Panc1 (cell line): ENCODE data around the gene SH3PXD2A. TPM values are rescaled to one million over a fixed set of nuclear protein-coding genes. Genes with fewer than 3 reads are reported as not detected.

Experiments used
- ATAC-seq: fragments of 200-7000 bp; cut with Tn5 transposase; 2 replicates; pipeline ENCODE4 v1.9.1; 2020; ENCODE audit warnings: mild to moderate bottlenecking, moderate library complexity
- BruUV-seq: library from RNA; stranded (reverse); fragments of 400-500 nt; replicated peaks from 2 replicates; lab custom pipeline; 2021; lab: Mats Ljungman, UMichigan
- CTCF ChIA-PET: fragments of 300-600 bp; sonication (Branson Sonifier 250); formaldehyde crosslinking; loops from one replicate; lab custom pipeline; 2022; ENCODE audit warnings: antibody characterized with exemption; lab: Charles Lee
- POLR2A ChIA-PET: fragments of 300-600 bp; sonication (Branson Sonifier 250); formaldehyde crosslinking; loops from one replicate; lab custom pipeline; 2022; ENCODE audit warnings: antibody characterized with exemption; lab: Charles Lee
- DNase-seq: peaks from one replicate; pipeline ENCODE4 v3.0.0-alpha.2; 2010; ENCODE audit warnings: low read depth, low spot score
- H3K27ac ChIP-seq: 2 replicates; pipeline ENCODE4 v1.5.1; 2011; ENCODE audit warnings: mild to moderate bottlenecking, low read length, inconsistent platforms
- H3K27me3 ChIP-seq: fragments of 200-500 bp; sonication (Bioruptor generic); 2 replicates; pipeline ENCODE4 v1.6.0; 2014; ENCODE audit warnings: low read length, inconsistent platforms; ENCODE audit not compliant: control insufficient read depth, insufficient read depth
- H3K36me3 ChIP-seq: fragments of 200-500 bp; sonication (Bioruptor generic); 2 replicates; pipeline ENCODE4 v1.5.1; 2014; ENCODE audit warnings: inconsistent platforms, mild to moderate bottlenecking, low read length, moderate library complexity; ENCODE audit not compliant: control insufficient read depth, insufficient read depth
- H3K4me1 ChIP-seq: 2 replicates; pipeline ENCODE4 v1.5.1; 2011; ENCODE audit warnings: inconsistent platforms, mild to moderate bottlenecking, low read length, moderate library complexity; ENCODE audit not compliant: control insufficient read depth, insufficient read depth
- H3K4me3 ChIP-seq, 2 experiments: 2 replicates each; pipeline ENCODE4 v1.5.1; 2011 to 2012; ENCODE audit warnings: low read depth in 2 of 2, low read length in 2 of 2, mild to moderate bottlenecking in 2 of 2, inconsistent platforms in 1 of 2, moderate library complexity in 1 of 2
- H3K9me3 ChIP-seq: fragments of 200-500 bp; sonication (Bioruptor generic); 2 replicates; pipeline ENCODE4 v1.5.1; 2014; ENCODE audit warnings: low read depth, mild to moderate bottlenecking, inconsistent platforms, low read length, moderate library complexity; ENCODE audit not compliant: control insufficient read depth, insufficient read depth
- POLR2AphosphoS5 ChIP-seq: IDR thresholded peaks from 2 replicates; pipeline ENCODE4 v1.6.1; 2012; ENCODE audit warnings: mild to moderate bottlenecking, low read depth, low read length, moderate library complexity
- SIN3A ChIP-seq: IDR thresholded peaks from 2 replicates; pipeline ENCODE4 v1.6.1; 2012; ENCODE audit warnings: low read depth, mild to moderate bottlenecking, low read length, moderate library complexity, borderline replicate concordance; ENCODE audit not compliant: insufficient read depth
- TCF7L2 ChIP-seq: IDR thresholded peaks from 2 replicates; pipeline ENCODE4 v1.6.1; 2011; ENCODE audit warnings: mild to moderate bottlenecking, low read depth, low read length, inconsistent platforms
- in situ Hi-C: cut with HindIII; loops from 2 replicates; pipeline ENCODE4 v1.10.0; 2016; ENCODE audit warnings: low sequenced_read_pairs, low pct_unique_long_range_greater_than_20kb
- intact Hi-C: fragments of 100-400 bp; cut with micrococcal nuclease; formaldehyde crosslinking; loops from one replicate; pipeline ENCODE4 v1.10.0; 2022; ENCODE audit not compliant: unreplicated experiment
- total RNA-seq: library from RNA; stranded (reverse); gene quantifications from one replicate; pipeline ENCODE4 v1.2.1, GENCODE V29; 2021; ENCODE audit not compliant: unreplicated experiment
- TF ChIP-seq, protein P1 (sequence below), 2 experiments: IDR thresholded peaks; 2 replicates each; pipeline ENCODE4 v1.6.1; 2011 to 2012; ENCODE audit warnings: low read depth in 2 of 2, control low read depth in 1 of 2, low read length in 1 of 2, mild to moderate bottlenecking in 1 of 2, moderate library complexity in 1 of 2; ENCODE audit not compliant: insufficient read depth in 1 of 2
- TF ChIP-seq, protein P2 (sequence below): fragments of 450-650 bp; IDR thresholded peaks from 2 replicates; pipeline ENCODE4 v1.5.1; 2017; ENCODE audit warnings: mild to moderate bottlenecking

SH3PXD2A gene
- total RNA-seq, 1 experiment from 2014 or later: 5.7 TPM

DNA sequence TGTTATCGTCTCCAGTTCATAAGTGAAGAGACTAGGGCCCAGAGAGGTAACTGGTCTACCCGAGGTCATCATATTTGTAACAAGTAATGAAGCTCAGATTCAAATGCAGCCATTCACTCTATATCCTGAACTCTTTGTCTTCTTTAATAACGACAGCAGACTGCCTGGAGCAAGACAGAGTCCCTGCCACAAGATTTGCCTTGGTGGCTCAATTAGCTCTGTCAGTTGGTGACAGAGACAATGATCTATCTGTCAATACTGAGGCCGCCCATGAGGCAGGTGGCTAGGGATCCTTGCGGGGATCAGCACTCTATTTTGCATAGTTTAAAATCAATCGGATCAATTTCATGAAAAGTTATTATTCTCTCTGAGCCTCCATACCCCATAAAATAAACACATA lies 43.9 kb downstream of the SH3PXD2A start:
- in situ Hi-C loops: no loop called here
- CTCF ChIA-PET: no interaction called here
- ATAC-seq (no peak), DNase-seq (no peak)
- intact Hi-C loops: no loop called here
- no peak overlapping the region for H3K27ac ChIP-seq
- TF ChIP-seq, protein P1, sequence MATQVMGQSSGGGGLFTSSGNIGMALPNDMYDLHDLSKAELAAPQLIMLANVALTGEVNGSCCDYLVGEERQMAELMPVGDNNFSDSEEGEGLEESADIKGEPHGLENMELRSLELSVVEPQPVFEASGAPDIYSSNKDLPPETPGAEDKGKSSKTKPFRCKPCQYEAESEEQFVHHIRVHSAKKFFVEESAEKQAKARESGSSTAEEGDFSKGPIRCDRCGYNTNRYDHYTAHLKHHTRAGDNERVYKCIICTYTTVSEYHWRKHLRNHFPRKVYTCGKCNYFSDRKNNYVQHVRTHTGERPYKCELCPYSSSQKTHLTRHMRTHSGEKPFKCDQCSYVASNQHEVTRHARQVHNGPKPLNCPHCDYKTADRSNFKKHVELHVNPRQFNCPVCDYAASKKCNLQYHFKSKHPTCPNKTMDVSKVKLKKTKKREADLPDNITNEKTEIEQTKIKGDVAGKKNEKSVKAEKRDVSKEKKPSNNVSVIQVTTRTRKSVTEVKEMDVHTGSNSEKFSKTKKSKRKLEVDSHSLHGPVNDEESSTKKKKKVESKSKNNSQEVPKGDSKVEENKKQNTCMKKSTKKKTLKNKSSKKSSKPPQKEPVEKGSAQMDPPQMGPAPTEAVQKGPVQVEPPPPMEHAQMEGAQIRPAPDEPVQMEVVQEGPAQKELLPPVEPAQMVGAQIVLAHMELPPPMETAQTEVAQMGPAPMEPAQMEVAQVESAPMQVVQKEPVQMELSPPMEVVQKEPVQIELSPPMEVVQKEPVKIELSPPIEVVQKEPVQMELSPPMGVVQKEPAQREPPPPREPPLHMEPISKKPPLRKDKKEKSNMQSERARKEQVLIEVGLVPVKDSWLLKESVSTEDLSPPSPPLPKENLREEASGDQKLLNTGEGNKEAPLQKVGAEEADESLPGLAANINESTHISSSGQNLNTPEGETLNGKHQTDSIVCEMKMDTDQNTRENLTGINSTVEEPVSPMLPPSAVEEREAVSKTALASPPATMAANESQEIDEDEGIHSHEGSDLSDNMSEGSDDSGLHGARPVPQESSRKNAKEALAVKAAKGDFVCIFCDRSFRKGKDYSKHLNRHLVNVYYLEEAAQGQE (IDR thresholded peaks at IDR 0.05; ENCODE audit: insufficient read depth in 1 of 2, low read depth in 2 of 2, low read length in 1 of 2): no peak
- TF ChIP-seq SIN3A (no peak), TCF7L2 (no peak), POLR2AphosphoS5 (no peak)
- TF ChIP-seq, protein P2, sequence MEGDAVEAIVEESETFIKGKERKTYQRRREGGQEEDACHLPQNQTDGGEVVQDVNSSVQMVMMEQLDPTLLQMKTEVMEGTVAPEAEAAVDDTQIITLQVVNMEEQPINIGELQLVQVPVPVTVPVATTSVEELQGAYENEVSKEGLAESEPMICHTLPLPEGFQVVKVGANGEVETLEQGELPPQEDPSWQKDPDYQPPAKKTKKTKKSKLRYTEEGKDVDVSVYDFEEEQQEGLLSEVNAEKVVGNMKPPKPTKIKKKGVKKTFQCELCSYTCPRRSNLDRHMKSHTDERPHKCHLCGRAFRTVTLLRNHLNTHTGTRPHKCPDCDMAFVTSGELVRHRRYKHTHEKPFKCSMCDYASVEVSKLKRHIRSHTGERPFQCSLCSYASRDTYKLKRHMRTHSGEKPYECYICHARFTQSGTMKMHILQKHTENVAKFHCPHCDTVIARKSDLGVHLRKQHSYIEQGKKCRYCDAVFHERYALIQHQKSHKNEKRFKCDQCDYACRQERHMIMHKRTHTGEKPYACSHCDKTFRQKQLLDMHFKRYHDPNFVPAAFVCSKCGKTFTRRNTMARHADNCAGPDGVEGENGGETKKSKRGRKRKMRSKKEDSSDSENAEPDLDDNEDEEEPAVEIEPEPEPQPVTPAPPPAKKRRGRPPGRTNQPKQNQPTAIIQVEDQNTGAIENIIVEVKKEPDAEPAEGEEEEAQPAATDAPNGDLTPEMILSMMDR: no peak
- BruUV-seq: no TSS peak
- no peaks in the 10 kb centered on the region for H3K4me1 ChIP-seq
- no peaks in the 10 kb centered on the region for H3K27me3 ChIP-seq
- H3K4me3 ChIP-seq: no peak overlapping the region
- H3K36me3 ChIP-seq: no peaks in the 10 kb centered on the region
- POLR2A ChIA-PET: interaction anchor here (0.7 kb wide), 1 partner anchor 102 kb away, joined by 3 read pairs; no protein-coding TSS in a partner anchor
- H3K9me3 ChIP-seq: no peaks in the 10 kb centered on the region

DNA sequence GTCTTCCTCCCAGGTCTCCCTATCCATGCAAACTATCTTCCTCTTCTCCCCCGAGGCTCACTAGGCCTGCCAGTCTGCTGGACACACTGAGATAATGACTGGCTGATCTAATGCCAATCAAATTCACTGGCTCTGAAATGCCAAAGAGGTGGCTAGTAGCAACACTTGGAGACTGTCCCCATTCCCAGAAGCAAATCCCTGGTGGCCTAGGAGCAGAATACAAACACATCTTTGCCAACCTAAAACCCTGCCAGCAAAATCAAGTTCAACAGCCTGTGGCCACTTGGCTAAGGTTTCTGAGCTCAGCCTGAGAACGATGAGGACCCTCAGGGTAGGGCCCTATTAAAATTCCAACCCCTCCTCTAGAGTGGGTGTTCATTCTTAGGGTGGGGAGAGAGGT lies 46.6 kb downstream of the SH3PXD2A start:
- DNase-seq: no peak

More for the DNA sequence above, 46.6 kb downstream of the SH3PXD2A start:
- H3K27me3 ChIP-seq: no peaks in the 10 kb centered on the region
- CTCF ChIA-PET: no interaction called here
- ATAC-seq: no peak
- no peaks in the 10 kb centered on the region for H3K9me3 ChIP-seq
- POLR2A ChIA-PET: no interaction called here
- TF ChIP-seq SIN3A: no peak
- TF ChIP-seq, protein P2: no peak
- TF ChIP-seq, protein P1 (IDR thresholded peaks at IDR 0.05; ENCODE audit: insufficient read depth in 1 of 2, low read depth in 2 of 2, low read length in 1 of 2): no peak
- TF ChIP-seq POLR2AphosphoS5: no peak
- TF ChIP-seq TCF7L2: no peak
- intact Hi-C loops (no loop called here), in situ Hi-C loops (no loop called here)
- no TSS peak for BruUV-seq
- no peak overlapping the region for H3K4me3 ChIP-seq
- H3K27ac ChIP-seq: no peak overlapping the region
- H3K36me3 ChIP-seq: no peaks in the 10 kb centered on the region
- no peaks in the 10 kb centered on the region for H3K4me1 ChIP-seq
